Stimulated activated CD8-positive, alpha-beta memory T cell treated with anti-CD3 and anti-CD28 coated beads, Interleukin-2, amount 100 ng/mL, for 48 hours (primary cell): ENCODE data around the gene PDE4D.

Source experiments
- DNase-seq, 2 donors: peaks; one replicate each; pipeline ENCODE4 v3.0.0-alpha.2; 2020; ENCODE audit warnings: low read depth in 2 of 2

The PDE4D gene

GRCh38 chr5:59548807-59549357 is 344.6 kb downstream of the PDE4D start:
- DNase-seq, result no peak

GRCh38 chr5:59547731-59548130 is 345.8 kb downstream of the PDE4D start:
- no peak for DNase-seq

GRCh38 chr5:59544573-59544972 is 349.0 kb downstream of the PDE4D start:
- no peak for DNase-seq

- no peak for DNase-seq
Observed at GRCh38 chr5:59543821-59544442, 349.6 kb downstream of the PDE4D start.

- DNase-seq, result no peak
Observed at GRCh38 chr5:59542851-59543820, 350.4 kb downstream of the PDE4D start.

GRCh38 chr5:59542306-59542705 is 351.2 kb downstream of the PDE4D start:
- no peak for DNase-seq

GRCh38 chr5:59540366-59540765 is 353.2 kb downstream of the PDE4D start:
- no peak for DNase-seq

- no peak for DNase-seq
Observed at GRCh38 chr5:59538750-59539121, 354.8 kb downstream of the PDE4D start.

- DNase-seq, result no peak
Observed at GRCh38 chr5:59537961-59538749, 355.4 kb downstream of the PDE4D start.

GRCh38 chr5:59536875-59537274 is 356.7 kb downstream of the PDE4D start:
- no peak for DNase-seq

GRCh38 chr5:59535561-59535960 is 358.0 kb downstream of the PDE4D start:
- no peak for DNase-seq

GRCh38 chr5:59533730-59534108 is 359.8 kb downstream of the PDE4D start:
- no peak for DNase-seq

- no peak for DNase-seq
Observed at GRCh38 chr5:59532979-59533729, 360.4 kb downstream of the PDE4D start.

- no peak for DNase-seq
Observed at GRCh38 chr5:59529239-59529638, 364.3 kb downstream of the PDE4D start.

- no peak for DNase-seq
Observed at GRCh38 chr5:59528202-59528862, 365.2 kb downstream of the PDE4D start.

GRCh38 chr5:59525957-59526356 is 367.6 kb downstream of the PDE4D start:
- no peak for DNase-seq

GRCh38 chr5:59525311-59525710 is 368.2 kb downstream of the PDE4D start:
- no peak for DNase-seq

- no peak for DNase-seq
Observed at GRCh38 chr5:59522201-59522831, 371.2 kb downstream of the PDE4D start.

GRCh38 chr5:59521476-59521875 is 372.1 kb downstream of the PDE4D start:
- no peak for DNase-seq

GRCh38 chr5:59519338-59519737 is 374.2 kb downstream of the PDE4D start:
- no peak for DNase-seq
